GM23248 (cell line): ENCODE data around the gene TUBB2B.

Experiments
- EZH2 ChIP-seq: fragments of 200-600 bp; sonication (generic); IDR thresholded peaks from 2 replicates; pipeline ENCODE4 v1.6.1; 2018; ENCODE audit warnings: antibody characterized with exemption, mild to moderate bottlenecking; ENCODE audit not compliant: insufficient read depth, poor library complexity, severe bottlenecking
- EZH2phosphoT487 ChIP-seq: fragments of 200-600 bp; sonication (generic); IDR thresholded peaks from 2 replicates; pipeline ENCODE4 v1.6.1; 2018; ENCODE audit warnings: antibody characterized with exemption, moderate library complexity, mild to moderate bottlenecking, low read depth; ENCODE audit not compliant: insufficient read depth

DNA sequence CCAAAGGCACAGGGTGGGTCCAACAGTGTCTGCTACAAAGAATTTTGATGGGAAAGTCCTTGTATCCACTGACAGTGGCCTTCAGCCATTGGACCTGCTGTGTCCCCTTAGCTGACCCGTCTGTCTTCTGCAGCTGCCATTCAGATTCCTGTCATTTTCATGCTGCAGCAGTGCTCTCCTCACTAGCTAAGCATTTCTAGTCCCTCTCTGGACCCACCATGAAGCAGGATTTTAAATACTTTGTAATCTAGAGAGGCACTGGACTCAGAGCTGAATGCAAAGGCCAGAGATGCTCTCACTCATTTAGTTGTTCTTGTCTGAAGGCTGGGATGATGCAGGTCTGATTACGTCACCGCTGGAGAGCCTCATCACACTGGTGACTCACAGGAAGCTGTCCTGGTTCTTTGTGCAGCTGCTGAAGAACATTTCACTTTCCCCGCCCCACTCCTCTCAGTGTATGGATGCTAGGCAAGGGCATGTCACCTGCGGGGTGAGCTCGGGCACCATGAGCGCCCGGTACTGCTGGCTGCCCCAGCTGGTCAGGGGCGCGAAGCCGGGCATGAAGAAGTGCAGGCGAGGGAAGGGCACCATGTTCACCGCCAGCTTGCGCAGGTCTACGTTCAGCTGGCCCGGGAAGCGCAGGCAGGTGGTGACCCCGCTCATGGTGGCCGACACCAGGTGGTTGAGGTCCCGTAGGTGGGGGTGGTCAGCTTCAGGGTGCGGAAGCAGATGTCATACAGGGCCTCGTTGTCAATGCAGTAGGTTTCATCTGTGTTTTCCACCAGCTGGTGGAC, 50.7 kb downstream of the TUBB2B start:
- no peak for TF ChIP-seq EZH2
- no peak for TF ChIP-seq EZH2phosphoT487
